Stimulated activated CD4-positive, alpha-beta T cell treated with anti-CD3 and anti-CD28 coated beads, Interleukin-2, amount 100 ng/mL, for 24 hours (primary cell): ENCODE measurements around the gene ERFE.

ENCODE experiments used
- DNase-seq, 2 donors: peaks; one replicate each; pipeline ENCODE4 v3.0.0-alpha.2; 2020

Gene ERFE

DNA sequence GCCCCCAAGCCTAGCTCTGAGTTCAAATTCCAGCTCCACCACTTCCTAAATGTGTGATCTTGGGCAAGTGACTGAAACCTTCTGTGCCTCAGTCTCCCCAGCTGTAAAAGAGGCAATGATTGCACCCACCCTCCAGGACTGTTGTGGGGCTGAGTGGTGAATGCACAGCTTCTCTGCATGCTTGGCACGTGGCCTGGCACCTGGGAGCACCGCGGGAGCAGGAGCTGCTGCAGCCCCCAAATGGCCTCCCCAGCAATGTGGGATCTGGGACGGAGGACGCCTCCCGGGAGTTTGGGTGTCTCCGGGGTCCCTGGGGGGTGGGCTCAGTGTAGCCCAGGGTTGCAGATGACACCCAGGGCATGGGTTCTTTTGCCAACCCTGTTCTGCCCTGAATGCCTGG lies 18.7 kb upstream of the ERFE start:
- DNase-seq = no peak

DNA sequence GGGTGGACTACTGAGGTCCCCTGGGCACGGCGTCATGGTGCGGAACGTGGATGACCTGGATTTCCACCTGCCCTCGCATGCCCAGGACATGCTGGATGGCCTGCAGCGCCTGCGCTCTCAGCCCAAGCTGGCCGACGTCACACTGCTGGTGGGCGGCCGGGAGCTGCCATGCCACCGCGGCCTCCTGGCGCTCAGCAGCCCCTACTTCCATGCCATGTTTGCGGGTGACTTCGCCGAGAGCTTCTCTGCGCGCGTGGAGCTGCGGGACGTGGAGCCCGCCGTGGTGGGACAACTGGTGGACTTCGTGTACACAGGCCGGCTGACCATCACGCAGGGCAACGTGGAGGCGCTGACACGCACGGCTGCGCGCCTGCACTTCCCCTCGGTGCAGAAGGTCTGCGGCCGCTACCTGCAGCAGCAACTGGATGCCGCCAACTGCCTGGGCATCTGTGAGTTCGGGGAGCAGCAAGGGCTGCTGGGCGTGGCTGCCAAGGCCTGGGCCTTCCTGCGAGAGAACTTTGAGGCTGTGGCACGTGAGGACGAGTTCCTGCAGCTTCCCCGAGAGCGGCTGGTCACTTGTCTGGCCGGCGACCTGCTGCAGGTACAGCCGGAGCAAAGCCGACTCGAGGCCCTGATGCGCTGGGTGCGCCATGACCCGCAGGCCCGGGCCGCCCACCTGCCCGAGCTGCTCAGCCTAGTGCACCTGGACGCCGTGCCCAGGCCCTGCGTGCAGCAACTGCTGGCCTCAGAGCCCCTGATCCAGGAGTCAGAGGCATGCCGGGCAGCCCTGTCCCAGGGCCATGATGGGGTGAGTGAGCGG lies 17.8 kb upstream of the ERFE start:
- DNase-seq = no peak

- DNase-seq = no peak
Measured at GRCh38 chr2:238141541-238142318, 17.0 kb upstream of the ERFE start.

DNA sequence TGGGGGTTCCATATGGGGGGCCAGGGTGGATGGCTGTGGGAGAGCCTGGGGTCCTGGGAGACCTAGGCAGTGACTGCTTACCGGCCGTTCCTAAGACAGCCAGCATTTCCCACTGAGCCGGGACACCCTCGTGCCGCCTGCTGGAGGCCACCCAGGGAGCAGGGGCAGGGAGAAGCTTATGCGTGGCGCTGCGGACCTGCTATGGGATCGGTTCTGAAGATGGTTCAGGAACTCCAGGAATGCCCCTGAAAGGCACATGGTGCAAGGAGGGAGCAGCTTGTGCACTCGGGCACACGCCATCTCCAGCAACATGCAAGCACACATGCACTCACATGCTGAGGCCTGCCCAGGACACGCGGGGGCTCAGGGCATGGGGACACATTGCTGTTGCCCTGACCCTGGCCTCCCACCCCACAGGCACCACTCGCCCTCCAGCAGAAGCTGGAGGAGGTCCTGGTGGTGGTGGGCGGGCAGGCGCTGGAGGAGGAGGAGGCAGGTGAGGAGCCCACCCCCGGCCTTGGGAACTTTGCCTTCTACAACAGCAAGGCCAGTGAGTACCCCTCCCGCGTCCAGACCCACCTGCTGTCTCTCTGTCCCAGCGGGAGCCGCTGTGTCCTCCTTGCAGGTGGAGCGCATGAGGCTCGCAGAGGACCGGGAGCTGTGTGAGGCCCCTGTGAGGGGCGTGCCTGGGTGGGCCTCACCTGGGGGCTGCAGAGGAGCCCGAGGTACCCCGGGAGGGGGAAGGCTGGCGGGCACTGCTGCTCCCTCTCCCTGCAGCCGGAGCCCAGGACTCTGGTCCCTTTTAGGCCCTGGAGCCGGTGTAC lies 16.2 kb upstream of the ERFE start:
- DNase-seq = no peak

DNA sequence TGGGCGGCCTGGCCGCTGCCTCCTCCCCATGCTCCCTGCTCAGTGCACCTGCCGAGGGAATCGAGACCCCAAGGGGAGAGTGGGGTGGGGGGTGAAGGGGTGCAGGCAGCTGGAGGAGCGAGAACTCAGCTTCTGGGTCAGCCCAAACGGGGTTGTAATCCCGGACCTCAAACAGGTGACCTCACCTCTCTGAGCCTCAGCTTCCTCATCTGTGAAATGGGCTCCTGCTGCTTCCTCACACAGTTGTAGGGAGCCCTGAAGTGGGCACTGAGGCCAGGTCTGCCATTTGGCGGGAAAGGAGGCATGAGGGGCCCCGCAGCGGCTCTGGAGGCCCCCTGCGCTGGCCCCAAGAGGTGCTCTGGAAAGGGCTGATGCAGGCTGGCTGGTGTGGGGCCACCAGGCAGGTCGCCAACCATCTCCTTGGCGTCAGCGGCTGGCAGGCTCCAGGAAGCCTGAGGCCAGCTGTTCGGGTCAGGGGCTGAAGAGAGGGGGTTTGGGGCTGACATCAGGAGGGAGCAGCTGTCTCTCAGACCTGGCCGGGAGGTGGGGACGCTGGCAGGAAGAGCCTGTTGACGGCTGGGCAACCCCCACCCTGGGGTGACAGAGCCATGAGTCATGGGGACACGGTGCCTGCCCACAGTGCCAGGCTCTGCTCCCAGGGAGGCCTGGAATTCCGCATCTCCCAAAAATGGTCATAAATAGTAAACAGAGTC lies 15.4 kb upstream of the ERFE start:
- DNase-seq = no peak

DNA sequence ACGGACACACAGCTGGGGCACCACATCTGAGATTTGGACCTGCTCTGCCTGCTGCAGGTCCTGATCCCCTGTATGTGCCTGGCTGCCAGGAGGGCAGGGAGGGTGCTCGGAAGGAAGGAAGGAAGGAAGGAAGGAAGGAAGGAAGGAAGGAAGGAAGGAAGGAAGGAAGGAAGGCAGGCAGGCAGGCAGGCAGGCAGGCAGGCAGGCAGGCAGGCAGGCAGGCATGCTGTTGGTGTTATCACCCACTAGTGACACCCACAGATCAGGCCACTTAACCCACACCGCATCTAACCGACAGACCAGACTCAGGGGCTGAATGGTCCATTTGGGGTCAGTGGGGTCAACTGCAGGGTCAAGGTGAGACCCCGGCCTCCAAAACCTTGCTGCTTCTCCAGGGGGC lies 14.5 kb upstream of the ERFE start:
- no peak for DNase-seq

GRCh38 chr2:238145046-238145445 lies 13.7 kb upstream of the ERFE start:
- DNase-seq = no peak

DNA sequence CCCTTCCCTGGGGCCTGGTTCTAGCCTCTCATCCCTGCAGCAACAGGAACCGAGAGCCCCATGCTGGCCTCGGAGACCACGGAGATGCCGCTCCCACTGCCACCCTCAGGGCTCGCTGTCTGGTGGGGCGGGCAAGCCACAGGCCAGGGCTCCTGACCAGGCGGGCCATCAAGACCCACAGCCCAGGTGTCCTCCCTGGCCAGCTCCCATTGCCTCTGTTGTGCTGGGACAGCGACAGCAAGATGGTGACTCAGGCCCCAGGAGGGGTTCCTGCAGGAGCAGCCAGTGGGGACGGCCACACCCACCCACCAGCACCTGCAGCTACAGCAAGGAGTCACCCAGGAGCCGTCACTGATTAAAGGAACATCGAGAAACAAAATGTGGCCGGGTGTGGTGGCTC lies 12.9 kb upstream of the ERFE start:
- DNase-seq = no peak

- no peak for DNase-seq
Measured at GRCh38 chr2:238146884-238147544, 11.8 kb upstream of the ERFE start.

GRCh38 chr2:238148981-238149380 lies 9.8 kb upstream of the ERFE start:
- DNase-seq = no peak

DNA sequence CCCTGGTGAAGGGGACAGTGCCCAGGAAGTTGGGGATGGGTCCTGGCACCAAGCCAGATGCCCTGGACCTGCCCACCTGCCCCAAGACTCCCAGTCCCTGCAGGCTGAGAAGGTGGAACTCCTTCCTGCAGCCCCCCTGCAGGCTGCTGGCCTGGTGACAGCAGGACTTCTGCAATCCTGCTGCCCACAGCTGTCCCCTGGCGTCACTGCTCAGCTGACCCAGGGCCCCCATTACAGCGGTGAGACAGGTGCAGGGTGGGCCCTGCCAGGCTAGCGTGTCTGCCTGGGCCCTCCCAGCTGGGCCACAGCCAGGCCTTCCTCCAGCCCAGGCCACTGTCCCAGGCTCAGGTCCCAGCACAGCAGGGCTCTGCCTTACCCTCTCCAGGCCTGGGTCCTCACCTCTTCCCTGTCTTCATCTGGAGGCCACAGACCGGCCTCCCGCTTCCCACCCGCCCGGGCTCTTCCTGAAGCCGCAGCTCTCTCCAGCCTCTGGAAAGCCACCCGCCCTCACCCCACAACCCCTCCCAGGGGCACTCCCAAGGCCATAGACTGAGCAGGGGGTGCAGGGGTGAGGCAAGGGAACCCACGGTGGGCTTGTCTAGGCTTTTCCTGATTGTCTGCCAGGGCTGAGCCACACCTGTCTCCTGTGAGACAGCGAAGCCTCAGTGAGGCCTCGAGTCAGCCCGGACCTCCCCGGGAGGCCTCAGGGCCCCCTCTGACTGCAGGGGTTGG lies 8.8 kb upstream of the ERFE start:
- no peak for DNase-seq

GRCh38 chr2:238150686-238151085 lies 8.1 kb upstream of the ERFE start:
- DNase-seq = no peak

- DNase-seq = no peak
Measured at GRCh38 chr2:238151205-238151604, 7.6 kb upstream of the ERFE start.

DNA sequence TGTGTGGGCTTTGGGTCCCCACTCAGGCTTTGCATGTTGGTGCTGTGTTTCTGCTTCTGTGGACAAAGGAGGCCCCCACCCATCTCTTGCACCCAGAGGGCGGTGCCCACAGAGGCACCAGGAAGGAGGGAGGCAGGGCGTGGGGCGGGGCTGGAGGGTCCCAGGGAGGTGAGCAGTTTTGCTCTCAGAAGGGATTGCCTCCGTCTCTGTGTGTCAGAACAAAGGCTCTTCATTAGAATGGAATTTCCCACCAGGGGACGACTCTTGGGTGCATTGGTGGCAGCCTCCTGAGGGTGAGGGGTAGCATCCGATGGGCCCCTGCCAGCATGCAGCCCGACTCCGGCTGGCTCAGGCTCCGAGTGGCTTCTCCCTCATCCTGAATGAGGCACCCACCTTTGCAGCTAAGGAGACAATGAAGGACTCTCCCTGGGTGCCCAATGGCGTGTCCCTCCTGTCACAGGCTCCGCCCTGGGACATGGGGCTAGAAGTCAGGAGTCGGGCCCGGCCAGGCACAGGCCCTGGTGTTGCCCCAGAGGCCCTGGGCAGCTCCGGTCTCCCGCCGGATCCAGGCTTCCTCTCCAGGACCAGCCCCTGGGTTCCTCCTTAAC lies 7.0 kb upstream of the ERFE start:
- DNase-seq = no peak

DNA sequence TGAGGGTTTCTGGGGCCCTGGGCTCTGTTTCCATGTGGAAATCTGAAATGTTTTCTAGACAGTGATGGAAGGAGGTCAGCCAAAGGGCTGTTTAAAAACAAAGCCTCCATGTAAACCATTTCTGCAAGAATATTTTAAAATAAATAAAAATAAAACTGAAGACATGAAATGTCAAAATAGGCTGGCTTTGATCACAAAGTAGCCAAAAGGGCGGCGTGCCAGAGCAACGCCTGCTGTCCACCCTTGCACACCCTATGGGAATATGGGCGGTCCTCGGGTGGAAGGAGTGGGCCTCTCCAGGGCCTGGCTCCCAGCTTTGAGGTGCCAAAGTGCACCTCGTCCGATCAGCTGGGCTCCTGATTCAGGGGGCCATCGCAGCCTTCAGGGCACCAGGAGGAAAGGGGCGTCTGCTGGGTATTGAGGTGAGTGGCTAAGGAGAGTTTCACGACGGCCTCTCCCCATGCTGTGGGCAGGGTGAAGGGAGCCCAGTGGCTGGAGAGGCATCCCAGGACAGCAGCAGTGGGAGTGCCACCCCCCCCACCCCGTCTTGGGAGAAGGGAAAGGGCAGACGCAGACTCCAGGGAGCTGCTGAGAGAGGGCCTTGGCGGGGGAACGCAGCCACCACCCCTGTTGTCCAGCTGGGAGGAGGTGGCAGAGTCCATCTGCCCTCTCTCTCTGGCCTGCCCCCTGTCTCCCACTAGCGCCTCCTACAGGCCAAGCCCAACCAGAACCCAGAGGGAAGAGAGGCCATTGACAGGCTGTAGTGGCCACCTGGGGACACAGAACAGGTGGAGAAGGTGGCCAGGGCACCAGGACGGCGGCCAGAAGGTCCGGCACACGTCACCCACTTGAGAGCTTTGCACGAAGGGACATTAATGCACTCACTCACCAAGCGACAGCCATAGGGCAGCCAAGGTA lies 5.7 kb upstream of the ERFE start:
- no peak for DNase-seq

- no peak for DNase-seq
Measured at GRCh38 chr2:238154570-238154969, 4.2 kb upstream of the ERFE start.

DNA sequence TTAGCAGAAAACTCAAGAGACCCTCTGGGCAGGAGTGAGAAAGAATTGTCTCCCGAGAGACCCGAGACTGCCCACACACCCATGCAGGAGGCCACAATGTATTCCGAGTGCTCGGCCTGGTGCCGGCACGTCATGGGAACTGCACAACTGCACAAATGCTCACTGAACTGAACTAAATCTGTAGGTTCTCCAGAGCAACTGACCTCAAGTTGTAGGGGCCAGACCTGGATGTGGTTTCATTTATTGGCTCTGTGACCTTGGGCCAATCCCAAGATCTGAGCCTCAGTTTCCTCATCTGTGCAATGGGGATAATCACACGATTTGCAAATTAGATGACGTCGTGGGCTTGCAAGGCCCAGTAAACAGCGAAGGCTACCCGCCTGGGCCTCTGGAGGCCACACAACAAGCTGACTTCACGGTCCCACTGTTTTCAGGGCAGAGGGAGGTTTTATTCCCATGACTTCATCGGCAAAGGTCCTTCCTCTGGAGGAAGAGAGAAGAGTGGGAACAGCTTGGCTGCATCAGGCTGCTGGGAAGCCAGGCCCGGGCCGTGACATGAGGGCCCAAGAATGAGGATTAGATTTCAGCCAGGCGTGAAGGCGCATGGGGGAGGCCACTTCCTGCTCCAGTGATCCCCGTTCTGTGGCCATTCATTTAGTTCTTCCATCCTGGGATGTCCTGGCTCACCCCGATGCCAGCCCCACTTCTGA lies 3.6 kb upstream of the ERFE start:
- DNase-seq = no peak

- DNase-seq = no peak
Measured at GRCh38 chr2:238155761-238156694, 2.7 kb upstream of the ERFE start.
